ENCODE results near the gene ELFN1. TPM values are rescaled to one million over a fixed set of nuclear protein-coding genes. Genes with fewer than 3 reads are reported as not detected.

The ELFN1 gene
- total RNA-seq, 1 donor, result 1.6 TPM

- no peak for TF ChIP-seq CTCF (IDR thresholded peaks at IDR 0.05; ENCODE audit: insufficient read depth, low read length)
- no peak overlapping the region for H3K4me3 ChIP-seq (ENCODE audit: low read depth, low read length)
- DNase-seq (ENCODE audit: low read depth), result no peak
Measured at GRCh38 chr7:1626769-1627168, 43.3 kb upstream of the ELFN1 start.

GRCh38 chr7:1630700-1631336 lies 39.3 kb upstream of the ELFN1 start:
- DNase-seq (ENCODE audit: low read depth), result no peak
- TF ChIP-seq CTCF (IDR thresholded peaks at IDR 0.05; ENCODE audit: insufficient read depth, low read length), result no peak
- no peak overlapping the region for H3K4me3 ChIP-seq (ENCODE audit: low read depth, low read length)

GRCh38 chr7:1631678-1632077 lies 38.4 kb upstream of the ELFN1 start:
- DNase-seq (ENCODE audit: low read depth), result no peak
- no peak for TF ChIP-seq CTCF (IDR thresholded peaks at IDR 0.05; ENCODE audit: insufficient read depth, low read length)
- no peak overlapping the region for H3K4me3 ChIP-seq (ENCODE audit: low read depth, low read length)

- H3K4me3 ChIP-seq (ENCODE audit: low read depth, low read length), result no peak overlapping the region
- TF ChIP-seq CTCF (IDR thresholded peaks at IDR 0.05; ENCODE audit: insufficient read depth, low read length), result no peak
- DNase-seq (ENCODE audit: low read depth), result no peak
Measured at GRCh38 chr7:1632506-1632905, 37.6 kb upstream of the ELFN1 start.

- no peak overlapping the region for H3K4me3 ChIP-seq (ENCODE audit: low read depth, low read length)
- no peak for TF ChIP-seq CTCF (IDR thresholded peaks at IDR 0.05; ENCODE audit: insufficient read depth, low read length)
- DNase-seq (ENCODE audit: low read depth), result no peak
Measured at GRCh38 chr7:1632916-1633785, 36.9 kb upstream of the ELFN1 start.

GRCh38 chr7:1635401-1635800 lies 34.7 kb upstream of the ELFN1 start:
- H3K4me3 ChIP-seq (ENCODE audit: low read depth, low read length), result no peak overlapping the region
- no peak for TF ChIP-seq CTCF (IDR thresholded peaks at IDR 0.05; ENCODE audit: insufficient read depth, low read length)
- DNase-seq (ENCODE audit: low read depth), result no peak
